ENCODE data around the gene RNF149. TPM values are rescaled to one million over a fixed set of nuclear protein-coding genes. Genes with fewer than 3 reads are reported as not detected.

The RNF149 gene
- total RNA-seq, 1 experiment from 2014 or later = 96.8 TPM

DNA sequence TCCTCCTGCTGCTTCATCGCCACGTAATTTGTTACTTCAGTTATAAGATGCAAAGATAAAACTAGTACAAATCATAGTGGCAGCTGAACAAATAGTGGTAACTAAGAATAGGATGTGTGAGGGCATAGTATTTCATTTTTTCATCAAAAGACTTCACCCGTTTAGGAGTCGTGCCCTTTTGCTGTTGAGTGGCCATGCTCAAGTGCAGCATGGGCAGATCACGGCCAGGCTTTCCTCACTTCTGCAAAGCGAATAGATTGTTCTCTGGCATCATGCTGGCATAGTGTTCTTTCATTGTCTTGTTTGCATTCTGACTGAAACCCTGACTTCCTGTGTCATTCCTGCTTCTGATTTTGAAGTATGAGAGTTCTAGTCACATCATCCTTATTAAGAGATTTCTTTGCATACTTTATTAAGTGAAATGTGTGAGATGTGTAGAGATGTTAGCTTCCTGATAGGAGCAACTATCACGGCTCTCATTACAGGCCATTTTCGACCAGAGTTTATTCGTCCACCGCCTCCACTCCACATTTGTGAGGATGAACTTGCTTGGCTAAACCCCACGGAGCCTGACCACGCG lies 44.1 kb downstream of the RNF149 start:
- Mint-ChIP-seq H3K4me3 (ENCODE audit: unreplicated experiment) (no peak overlapping the region), H3K9me3 (ENCODE audit: unreplicated experiment) (no peaks in the 10 kb centered on the region), H3K27ac (ENCODE audit: unreplicated experiment) (no peak overlapping the region), H3K4me1 (ENCODE audit: low read depth, unreplicated experiment) (peaks cover 33% of the 10 kb centered on the region), H3K36me3 (ENCODE audit: insufficient read depth, unreplicated experiment) (peaks cover 84% of the 10 kb centered on the region), H3K27me3 (ENCODE audit: insufficient read depth, unreplicated experiment) (no peaks in the 10 kb centered on the region)
- Histone ChIP-seq H3K9me3 (no peaks in the 10 kb centered on the region), H3K27me3 (replicated peaks; ENCODE audit: control insufficient read depth, insufficient read depth, low read length) (no peaks in the 10 kb centered on the region), H3K4me3 (ENCODE audit: low read depth, low read length) (no peak overlapping the region), H3K36me3 (ENCODE audit: control insufficient read depth, insufficient read depth, low read length) (peaks cover 3% of the 10 kb centered on the region), H3K4me1 (peaks cover 46% of the 10 kb centered on the region)
- CTCF ChIA-PET = no interaction called here
- POLR2A ChIA-PET = no interaction called here
- BruUV-seq (replicated peaks) = no TSS peak
- DNase-seq = no peak
- TF ChIP-seq CTCF (IDR thresholded peaks at IDR 0.05; ENCODE audit: insufficient read depth in 1 of 2, low read depth in 1 of 2, low read length in 1 of 2, severe bottlenecking in 1 of 2, unreplicated experiment in 1 of 2) = no peak
- intact Hi-C loops (cut with micrococcal nuclease; ENCODE audit: unreplicated experiment) = no loop called here

GRCh38 chr2:101263377-101263800 lies 45.1 kb downstream of the RNF149 start:
- Histone ChIP-seq H3K4me1 (peaks cover 36% of the 10 kb centered on the region), H3K4me3 (ENCODE audit: low read depth, low read length) (no peak overlapping the region), H3K9me3 (no peaks in the 10 kb centered on the region), H3K36me3 (ENCODE audit: control insufficient read depth, insufficient read depth, low read length) (peaks cover 7% of the 10 kb centered on the region), H3K27me3 (replicated peaks; ENCODE audit: control insufficient read depth, insufficient read depth, low read length) (no peaks in the 10 kb centered on the region)
- Mint-ChIP-seq H3K4me1 (ENCODE audit: low read depth, unreplicated experiment) (peaks cover 31% of the 10 kb centered on the region), H3K4me3 (ENCODE audit: unreplicated experiment) (no peak overlapping the region), H3K27ac (ENCODE audit: unreplicated experiment) (no peak overlapping the region), H3K36me3 (ENCODE audit: insufficient read depth, unreplicated experiment) (peaks cover 84% of the 10 kb centered on the region), H3K9me3 (ENCODE audit: unreplicated experiment) (no peaks in the 10 kb centered on the region), H3K27me3 (ENCODE audit: insufficient read depth, unreplicated experiment) (no peaks in the 10 kb centered on the region)
- TF ChIP-seq CTCF (IDR thresholded peaks at IDR 0.05; ENCODE audit: insufficient read depth in 1 of 2, low read depth in 1 of 2, low read length in 1 of 2, severe bottlenecking in 1 of 2, unreplicated experiment in 1 of 2) = no peak
- CTCF ChIA-PET = no interaction called here
- BruUV-seq (replicated peaks) = no TSS peak
- no peak for DNase-seq
- POLR2A ChIA-PET = no interaction called here
- intact Hi-C loops (cut with micrococcal nuclease; ENCODE audit: unreplicated experiment) = no loop called here

GRCh38 chr2:101262142-101262541 lies 46.4 kb downstream of the RNF149 start:
- H3K4me1 Mint-ChIP-seq (ENCODE audit: low read depth, unreplicated experiment) = peaks cover 19% of the 10 kb centered on the region
- H3K4me1 ChIP-seq = peaks cover 23% of the 10 kb centered on the region
- no peak overlapping the region for H3K27ac Mint-ChIP-seq (ENCODE audit: unreplicated experiment)
- BruUV-seq (replicated peaks) = no TSS peak
- no peak overlapping the region for H3K4me3 ChIP-seq (ENCODE audit: low read depth, low read length)
- ChIA-PET POLR2A (no interaction called here), CTCF (interaction anchor here (0.5 kb wide), 1 partner anchor 143 kb away, joined by 3 read pairs; no protein-coding TSS in a partner anchor)
- no peaks in the 10 kb centered on the region for H3K9me3 Mint-ChIP-seq (ENCODE audit: unreplicated experiment)
- H3K36me3 Mint-ChIP-seq (ENCODE audit: insufficient read depth, unreplicated experiment) = peaks cover 83% of the 10 kb centered on the region
- peaks cover 7% of the 10 kb centered on the region for H3K36me3 ChIP-seq (ENCODE audit: control insufficient read depth, insufficient read depth, low read length)
- no peak overlapping the region for H3K4me3 Mint-ChIP-seq (ENCODE audit: unreplicated experiment)
- no peaks in the 10 kb centered on the region for H3K27me3 ChIP-seq (replicated peaks; ENCODE audit: control insufficient read depth, insufficient read depth, low read length)
- no peak for DNase-seq
- TF ChIP-seq CTCF (IDR thresholded peaks at IDR 0.05; ENCODE audit: insufficient read depth in 1 of 2, low read depth in 1 of 2, low read length in 1 of 2, severe bottlenecking in 1 of 2, unreplicated experiment in 1 of 2) = no peak
- intact Hi-C loops (cut with micrococcal nuclease; ENCODE audit: unreplicated experiment) = no loop called here
- no peaks in the 10 kb centered on the region for H3K9me3 ChIP-seq
- no peaks in the 10 kb centered on the region for H3K27me3 Mint-ChIP-seq (ENCODE audit: insufficient read depth, unreplicated experiment)
